GM18499 (cell line): ENCODE measurements around the gene VAMP4.

Experiments used
- ATAC-seq: cut with Tn5 transposase; IDR thresholded peaks from one replicate; pipeline ENCODE4 v1.9.1; 2021; ENCODE audit warnings: moderate number of reproducible peaks; ENCODE audit not compliant: insufficient read depth, unreplicated experiment

The VAMP4 gene

GRCh38 chr1:171741872-171742576 is at the start of gene VAMP4:
Gene VAMP4, minus strand, starts transcription at chr1:171742065. Its CDS starts 3,651 bp downstream, at chr1:171738414.
- peak; percentile 82 for ATAC-seq

GRCh38 chr1:171790318-171790717 is 48.5 kb upstream of the VAMP4 start:
- no peak for ATAC-seq

- no peak for ATAC-seq
These were observed 46.8 kb upstream of the VAMP4 start for GRCh38 chr1:171788696-171789095.

- no peak for ATAC-seq
These were observed 46.0 kb upstream of the VAMP4 start for GRCh38 chr1:171787686-171788480.

GRCh38 chr1:171786534-171786933 is 44.7 kb upstream of the VAMP4 start:
- ATAC-seq = no peak

GRCh38 chr1:171785766-171786165 is 43.9 kb upstream of the VAMP4 start:
- no peak for ATAC-seq

GRCh38 chr1:171784784-171785183 is 42.9 kb upstream of the VAMP4 start:
- peak; percentile 28 for ATAC-seq

- ATAC-seq = no peak
These were observed 42.1 kb upstream of the VAMP4 start for GRCh38 chr1:171783816-171784530.

GRCh38 chr1:171781176-171781875 is 39.5 kb upstream of the VAMP4 start, which contains the start of gene METTL13:
Gene METTL13, plus strand, starts transcription at chr1:171781660. Its CDS starts 308 bp downstream, at chr1:171781968.
- peak; percentile 88 for ATAC-seq

- ATAC-seq = no peak
These were observed 38.8 kb upstream of the VAMP4 start for GRCh38 chr1:171780583-171781175.

- no peak for ATAC-seq
These were observed 30.4 kb upstream of the VAMP4 start for GRCh38 chr1:171772312-171772711.

- no peak for ATAC-seq
These were observed 27.9 kb upstream of the VAMP4 start for GRCh38 chr1:171769754-171770153.

GRCh38 chr1:171769171-171769570 is 27.3 kb upstream of the VAMP4 start:
- ATAC-seq = no peak

- no peak for ATAC-seq
These were observed 21.9 kb upstream of the VAMP4 start for GRCh38 chr1:171763764-171764163.

- no peak for ATAC-seq
These were observed 20.3 kb upstream of the VAMP4 start for GRCh38 chr1:171762143-171762563.

GRCh38 chr1:171758011-171758410 is 16.1 kb upstream of the VAMP4 start:
- no peak for ATAC-seq

GRCh38 chr1:171756856-171757255 is 15.0 kb upstream of the VAMP4 start:
- no peak for ATAC-seq

GRCh38 chr1:171754971-171755370 is 13.1 kb upstream of the VAMP4 start:
- ATAC-seq = no peak

GRCh38 chr1:171754353-171754705 is 12.5 kb upstream of the VAMP4 start:
- ATAC-seq = no peak
